Measurements from ENCODE around the gene FOLR1.
A peak's percentile ranks its signal among the peaks of the same experiment; 100 is the strongest.
"Not testable (repeated sequence)": the region's sequence is repeated elsewhere in the genome, so short reads cannot be mapped to it uniquely, and the experiment has no call there.

Gene FOLR1

GRCh38 chr11:72181553-72181958, 10.4 kb upstream of the FOLR1 start:
- not testable (repeated sequence) for DNase-seq (ENCODE audit: low read depth in 3 of 3)

- no peak for DNase-seq (ENCODE audit: low read depth in 3 of 3)
Observed at GRCh38 chr11:72188267-72188666, 3.7 kb upstream of the FOLR1 start.

- no peak for DNase-seq (ENCODE audit: low read depth in 3 of 3)
Observed at GRCh38 chr11:72189455-72190250, 2.3 kb upstream of the FOLR1 start.

GRCh38 chr11:72190631-72191071, 1.3 kb upstream of the FOLR1 start:
- DNase-seq (ENCODE audit: low read depth in 3 of 3) = no peak

GRCh38 chr11:72195518-72196270, 3.8 kb downstream of the FOLR1 start:
- no peak for DNase-seq (ENCODE audit: low read depth in 3 of 3)

- not testable (repeated sequence) for DNase-seq (ENCODE audit: low read depth in 3 of 3)
Observed at GRCh38 chr11:72201445-72201844, 9.5 kb downstream of the FOLR1 start.

- no peak for DNase-seq (ENCODE audit: low read depth in 3 of 3)
Observed at GRCh38 chr11:72202571-72202970, 10.6 kb downstream of the FOLR1 start.

- no peak for DNase-seq (ENCODE audit: low read depth in 3 of 3)
Observed at GRCh38 chr11:72203163-72203562, 11.2 kb downstream of the FOLR1 start.

GRCh38 chr11:72204886-72205285, 12.9 kb downstream of the FOLR1 start:
- DNase-seq (ENCODE audit: low read depth in 3 of 3) = no peak

GRCh38 chr11:72206794-72207193, 14.9 kb downstream of the FOLR1 start:
- DNase-seq (ENCODE audit: low read depth in 3 of 3) = not testable (repeated sequence)

GRCh38 chr11:72208281-72208680, 16.3 kb downstream of the FOLR1 start:
- DNase-seq (ENCODE audit: low read depth in 3 of 3) = no peak

- DNase-seq (ENCODE audit: low read depth in 3 of 3) = no peak
Observed at GRCh38 chr11:72209101-72209500, 17.2 kb downstream of the FOLR1 start.

- DNase-seq (ENCODE audit: low read depth in 3 of 3) = no peak
Observed at GRCh38 chr11:72216638-72217037, 24.7 kb downstream of the FOLR1 start, which contains the start of gene FOLR2. Gene FOLR2 (plus strand): TSS chr11:72216794. CDS start chr11:72218585, 1,791 bp downstream.

- DNase-seq (ENCODE audit: low read depth in 3 of 3) = no peak
Observed at GRCh38 chr11:72217841-72218240, 25.9 kb downstream of the FOLR1 start.

- no peak for DNase-seq (ENCODE audit: low read depth in 3 of 3)
Observed at GRCh38 chr11:72218251-72218745, 26.4 kb downstream of the FOLR1 start.

GRCh38 chr11:72220696-72221363, 28.9 kb downstream of the FOLR1 start:
- DNase-seq (ENCODE audit: low read depth in 3 of 3) = no peak

- DNase-seq (ENCODE audit: low read depth in 3 of 3) = no peak
Observed at GRCh38 chr11:72221386-72222075, 29.6 kb downstream of the FOLR1 start.

- DNase-seq (ENCODE audit: low read depth in 3 of 3) = no peak
Observed at GRCh38 chr11:72222106-72222891, 30.4 kb downstream of the FOLR1 start.

GRCh38 chr11:72222907-72223614, 31.1 kb downstream of the FOLR1 start:
- DNase-seq (ENCODE audit: low read depth in 3 of 3) = peak; percentile 86 to 94 (median 88)
